GM12874 (cell line): Measurements from ENCODE around the gene CEBPA.

Experiments
- CTCF ChIP-seq: IDR thresholded peaks from 2 replicates; pipeline ENCODE4 v1.5.1; 2011; ENCODE audit warnings: low read depth, mild to moderate bottlenecking, control low read depth, low read length, moderate library complexity; ENCODE audit not compliant: insufficient read depth

CEBPA gene

GRCh38 chr19:33309826-33310225, 7.5 kb upstream of the CEBPA start:
- no peak for TF ChIP-seq CTCF

DNA sequence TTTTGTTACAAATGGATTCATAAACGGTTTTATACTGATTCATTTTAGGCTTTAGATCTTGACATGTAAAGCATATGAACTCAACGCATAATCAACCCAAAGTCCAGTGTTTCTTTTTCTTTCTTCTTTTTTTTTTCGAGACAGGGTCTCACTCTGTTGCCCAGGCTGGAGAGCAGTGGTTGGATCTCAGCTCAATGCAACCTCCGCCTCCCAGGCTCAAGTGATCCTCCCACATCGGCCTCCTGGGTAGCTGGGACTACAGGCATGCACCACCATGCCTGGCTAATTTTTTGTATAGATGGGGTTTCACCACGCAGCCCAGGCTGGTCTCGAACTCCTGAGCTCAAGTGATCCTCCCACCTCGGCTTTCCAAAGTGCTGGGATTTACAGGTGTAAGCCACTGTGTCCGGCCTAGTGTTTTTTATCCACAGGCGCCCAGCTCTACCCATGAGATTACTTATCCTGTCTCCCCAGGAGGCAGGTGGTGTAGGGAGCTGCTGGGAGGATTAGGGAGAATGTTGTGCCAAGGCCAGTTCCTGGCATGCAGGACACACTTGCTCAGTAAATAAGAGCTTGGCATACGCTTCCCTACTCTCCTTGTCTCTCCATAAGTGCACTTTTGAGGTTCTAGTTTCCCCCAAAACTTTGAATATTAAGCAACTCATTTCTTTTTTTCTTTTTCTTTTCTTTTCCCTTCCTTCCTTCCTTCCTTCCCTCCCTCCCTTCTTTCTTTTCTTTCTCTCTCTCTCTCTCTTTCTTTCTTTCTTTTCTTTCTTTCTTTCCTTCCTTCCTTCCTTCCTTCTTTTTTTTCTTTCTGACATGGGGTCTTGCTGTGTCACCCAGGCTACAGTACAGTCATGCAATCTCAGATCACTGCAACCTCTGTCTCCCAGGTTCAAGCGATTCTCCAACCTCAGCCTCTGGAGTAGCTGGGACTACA, 4.8 kb upstream of the CEBPA start:
- no peak for TF ChIP-seq CTCF

- no peak for TF ChIP-seq CTCF
These were observed 3.9 kb upstream of the CEBPA start for GRCh38 chr19:33306191-33306590.

DNA sequence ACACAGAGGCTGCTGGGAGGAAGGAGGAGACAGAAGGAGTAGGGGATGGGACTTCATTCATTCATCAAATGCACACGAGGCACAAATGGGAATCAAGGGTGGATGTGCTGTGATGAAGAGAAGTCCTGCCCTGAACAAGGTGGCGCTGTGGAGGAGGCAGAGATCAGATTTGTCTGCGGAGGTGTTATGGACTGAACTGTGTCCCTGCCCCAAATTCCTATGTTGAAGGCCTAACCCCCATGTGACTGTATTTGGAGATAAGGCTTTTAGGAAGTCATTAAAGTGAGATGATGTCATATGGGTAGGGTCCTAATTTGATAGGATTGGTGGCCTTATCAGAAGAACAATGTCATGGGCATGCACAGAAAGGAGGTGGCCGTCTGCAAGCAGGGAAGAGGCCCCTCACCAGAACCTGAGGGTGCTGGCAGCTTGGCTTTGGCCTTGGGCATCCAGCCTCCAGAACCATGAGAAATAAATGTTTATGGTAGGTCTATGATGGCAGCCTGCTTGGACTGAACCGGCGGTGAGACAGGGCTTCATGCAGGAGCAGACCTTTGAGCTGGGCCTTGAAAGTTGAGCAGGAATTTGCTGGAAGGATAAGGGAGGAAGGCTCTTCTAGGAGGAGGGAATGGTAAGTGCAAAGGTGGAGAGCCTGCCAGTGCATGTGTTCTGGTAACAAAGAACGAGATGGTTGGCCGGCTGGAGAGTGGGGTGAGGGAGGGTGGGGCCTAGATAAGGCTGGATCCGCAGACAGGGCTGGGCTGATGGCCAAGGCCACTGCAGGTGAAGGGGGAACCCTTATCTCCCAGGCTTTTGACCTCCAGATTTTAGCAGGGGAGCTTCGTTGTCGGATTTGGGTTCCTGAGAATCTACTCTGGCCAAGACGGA, 2.7 kb upstream of the CEBPA start:
- no peak for TF ChIP-seq CTCF

DNA sequence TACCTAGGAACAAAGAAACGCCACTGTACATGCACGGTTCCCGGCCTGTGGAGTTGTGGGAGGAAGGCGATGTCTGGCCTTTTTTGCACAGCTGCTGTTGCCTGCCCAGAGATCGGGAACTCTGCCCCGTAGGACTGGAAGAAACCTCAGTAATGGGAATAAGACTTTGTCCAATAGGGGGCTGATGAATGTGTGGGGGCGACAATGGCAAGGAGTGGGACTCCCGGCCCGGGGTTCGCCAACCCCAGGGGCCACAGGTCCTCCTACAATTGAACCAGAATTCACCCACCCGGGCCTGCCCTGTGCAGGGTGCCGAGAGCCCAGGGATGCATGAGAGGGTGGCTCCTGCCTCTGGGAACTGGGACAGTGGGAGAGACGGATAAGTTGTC, 2.0 kb upstream of the CEBPA start:
- no peak for TF ChIP-seq CTCF

DNA sequence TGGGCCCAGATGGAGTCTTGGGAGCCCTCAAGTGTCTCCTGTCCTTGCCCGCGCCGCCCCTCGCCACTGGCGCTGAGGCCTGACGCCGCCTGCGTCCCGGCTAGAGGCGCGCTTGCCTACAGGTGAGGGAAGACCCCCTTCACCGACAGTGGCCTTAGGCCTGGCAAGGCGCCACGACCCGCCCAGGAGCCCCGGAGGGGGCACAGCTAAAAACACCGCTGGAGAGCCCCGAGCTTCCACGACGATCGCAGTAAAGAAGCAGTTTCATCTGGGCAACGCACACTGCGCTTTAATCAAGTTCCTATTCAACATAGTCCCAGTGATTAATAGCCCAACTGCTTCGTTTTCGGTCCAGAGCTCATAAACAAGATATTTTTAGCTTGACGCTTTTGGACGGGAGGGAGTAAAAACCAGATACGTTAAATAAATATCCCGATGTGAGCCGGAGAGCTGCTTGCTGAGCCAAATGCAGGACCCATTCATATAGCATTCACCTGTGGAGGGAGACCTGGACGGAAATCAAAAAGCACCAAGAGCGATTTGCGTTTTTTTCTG, 1.5 kb upstream of the CEBPA start:
- TF ChIP-seq CTCF: no peak
